K562 (cell line): ENCODE measurements around the gene FITM1. TPM values are rescaled to one million over a fixed set of nuclear protein-coding genes. Genes with fewer than 3 reads are reported as not detected.

Source experiments
- ATF1 ChIP-seq, 2 experiments: fragments of 450-650 bp in 1 of 2; IDR thresholded peaks; 2 replicates each; pipeline ENCODE4 v1.6.1; 2016; ENCODE audit warnings: missing compliant biosample characterization in 1 of 2, missing genetic modification characterization in 1 of 2
- CTBP1 ChIP-seq: fragments of 450-650 bp; IDR thresholded peaks from 2 replicates; pipeline ENCODE4 v1.6.1; 2016; ENCODE audit warnings: borderline replicate concordance
- CXXC5 ChIP-seq: fragments of 250-450 bp; sonication (Bioruptor Pico); IDR thresholded peaks from 2 replicates; pipeline ENCODE4 v1.8.0; 2022; ENCODE audit warnings: inconsistent platforms, mild to moderate bottlenecking, moderate library complexity
- DNMT1 ChIP-seq: fragments of 450-650 bp; IDR thresholded peaks from 2 replicates; pipeline ENCODE4 v1.6.1; 2016; ENCODE audit warnings: antibody characterized with exemption, mild to moderate bottlenecking
- GABPB1 ChIP-seq: sonication (generic); formaldehyde crosslinking; IDR thresholded peaks from 2 replicates; pipeline ENCODE4 v1.8.0; 2022; ENCODE audit warnings: mild to moderate bottlenecking, missing genetic modification reagents
- KAT8 ChIP-seq: fragments of 450-650 bp; IDR thresholded peaks from 2 replicates; pipeline ENCODE4 v1.6.1; 2016; ENCODE audit warnings: low read depth, mild to moderate bottlenecking
- MAFK ChIP-seq: IDR thresholded peaks from 2 replicates; pipeline ENCODE4 v1.6.1; 2011; ENCODE audit warnings: low read length, improper control_type of control experiment
- MEIS2 ChIP-seq: fragments of 450-650 bp; IDR thresholded peaks from 2 replicates; pipeline ENCODE4 v1.6.1; 2014; ENCODE audit warnings: mild to moderate bottlenecking; ENCODE audit not compliant: partially characterized antibody
- NFE2 ChIP-seq: IDR thresholded peaks from 2 replicates; pipeline ENCODE4 v1.6.1; 2014; ENCODE audit warnings: antibody characterized with exemption, low read depth
- OTX1 ChIP-seq: fragments of 450-650 bp; formaldehyde crosslinking; IDR thresholded peaks from 2 replicates; pipeline ENCODE4 v1.4.0; 2022; ENCODE audit warnings: mild to moderate bottlenecking
- POLR2A ChIP-seq: fragments of 450-650 bp; conservative IDR thresholded peaks from 2 replicates; pipeline ENCODE4 v1.6.1; 2016
- POLR2AphosphoS2 ChIP-seq: IDR thresholded peaks from 2 replicates; pipeline ENCODE4 v1.6.1; 2012; ENCODE audit warnings: low read length, improper control_type of control experiment
- POLR2AphosphoS5 ChIP-seq: IDR thresholded peaks from 2 replicates; pipeline ENCODE4 v1.6.1; 2011; ENCODE audit warnings: mild to moderate bottlenecking, low read depth, low read length, moderate library complexity; ENCODE audit not compliant: control insufficient read depth, insufficient read depth
- SIX5 ChIP-seq, 2 experiments: IDR thresholded peaks; 2 replicates each; pipeline ENCODE4 v1.6.1; 2011; ENCODE audit warnings: low read length in 2 of 2, borderline replicate concordance in 1 of 2, low read depth in 1 of 2, mild to moderate bottlenecking in 1 of 2, moderate library complexity in 1 of 2; ENCODE audit not compliant: insufficient read depth in 1 of 2
- SMARCE1 ChIP-seq: fragments of 450-650 bp; IDR thresholded peaks from 2 replicates; pipeline ENCODE4 v1.7.1; 2016; ENCODE audit warnings: mild to moderate bottlenecking
- SP1 ChIP-seq: sonication (generic); formaldehyde crosslinking; IDR thresholded peaks from 2 replicates; pipeline ENCODE4 v1.8.1; 2022; ENCODE audit warnings: mild to moderate bottlenecking, missing genetic modification reagents
- SUPT5H ChIP-seq: fragments of 450-650 bp; IDR thresholded peaks from 2 replicates; pipeline ENCODE4 v1.6.1; 2016
- polyA plus RNA-seq, 8 experiments: library from polyadenylated mRNA; depleted of rRNA in 4 of 8; stranded (reverse) in 5 of 8; unstranded in 3 of 8; fragments of >200 nt; fragmentation: Nextera tagmentation in 2 of 8; fragmentation: Illumina TruSeq in 1 of 8; extraction: Ambion mirVana in 2 of 8; extraction: Trizol in 1 of 8; gene quantifications; 2 replicates each; pipeline versions ENCODE4 v1.2.1 to v1.2.3, GENCODE V29; 2011 to 2014; ENCODE audit warnings: inconsistent platforms in 1 of 8, missing spikeins in 1 of 8
- total RNA-seq, 7 experiments: library from RNA; depleted of rRNA in 6 of 7; stranded (reverse); fragments of >200 nt in 6 of 7; fragmentation: Illumina TruSeq in 2 of 7; extraction: Trizol in 2 of 7; gene quantifications; 2 replicates each; pipeline versions ENCODE4 v1.2.1 to v1.2.3, GENCODE V29; 2011 to 2021; ENCODE audit warnings: low replicate concordance in 1 of 7
- TF ChIP-seq, protein P1 (sequence below): fragments of 250-450 bp; sonication (Bioruptor Pico); IDR thresholded peaks from 2 replicates; pipeline ENCODE4 v1.5.1; 2021; ENCODE audit warnings: mild to moderate bottlenecking
- TF ChIP-seq, protein P2 (sequence below): fragments of 450-650 bp; formaldehyde crosslinking; IDR thresholded peaks from 2 replicates; pipeline ENCODE4 v1.4.0; 2020; ENCODE audit warnings: mild to moderate bottlenecking, moderate library complexity
- TF ChIP-seq, protein P3 (sequence below): fragments of 450-650 bp; formaldehyde crosslinking; IDR thresholded peaks from 2 replicates; pipeline ENCODE4 v1.4.0; 2020; ENCODE audit warnings: mild to moderate bottlenecking, mixed read lengths

Gene FITM1
- total and polyA plus RNA-seq, 9 of the 15 experiments (the other 6 are each of a cell fraction or from before 2014, with no cell fraction given), result 0.09 to 0.20 TPM; not detected in 7

DNA sequence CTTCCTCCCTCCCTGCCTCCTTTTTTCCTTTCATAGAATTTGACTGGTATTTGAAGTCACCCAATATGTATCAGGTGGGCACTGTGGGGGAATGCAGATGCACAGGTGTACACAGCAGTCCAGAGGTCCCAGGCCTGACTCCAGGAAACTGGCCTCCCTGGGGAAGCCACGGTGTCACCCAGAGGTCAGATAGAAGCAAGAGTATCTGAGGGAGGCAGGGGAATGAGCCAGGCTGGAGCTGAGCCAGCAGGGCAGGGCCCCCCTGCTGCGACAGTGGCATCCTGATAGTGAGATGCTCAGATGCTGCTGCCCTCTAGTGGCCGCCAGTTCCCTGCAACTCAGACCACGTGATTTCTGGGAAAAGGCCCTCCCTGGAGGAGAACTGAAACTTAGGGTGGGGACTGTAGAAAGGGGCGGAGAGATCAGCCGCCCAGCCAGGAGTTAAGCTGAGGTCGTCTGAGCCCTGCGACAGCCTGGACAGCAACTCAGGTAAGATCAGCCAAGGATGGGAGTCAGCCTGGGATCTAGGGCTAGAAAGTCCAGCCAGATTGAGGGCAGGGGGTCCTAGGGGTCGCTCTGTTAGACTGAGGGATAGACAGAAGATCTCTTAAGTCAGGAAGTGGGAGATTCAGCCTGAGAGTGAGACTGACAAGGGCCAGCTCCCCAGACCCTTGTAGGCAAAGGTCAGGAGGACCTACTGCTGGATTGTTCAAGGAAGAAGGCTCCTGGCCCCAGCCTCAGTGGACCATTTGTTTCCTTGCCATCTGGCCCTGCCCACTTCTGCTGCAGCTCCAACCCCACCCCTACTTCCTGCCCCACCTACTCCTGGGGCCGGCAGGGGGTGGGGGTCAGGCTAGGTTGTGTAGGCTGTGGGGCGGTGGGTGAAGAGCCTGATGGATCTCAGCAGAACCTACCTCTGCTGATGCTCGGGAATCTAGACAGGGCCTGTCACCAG, 30.7 kb downstream of the FITM1 start, which contains the start of gene IRF9 (continued):
- TF ChIP-seq DNMT1 (no peak), OTX1 (0 out of 2 replicates have a peak, but pooled peaks have one; percentile 3), SMARCE1 (no peak), CTBP1 (peak; percentile 96), MAFK (0 out of 2 replicates have a peak, but pooled peaks have one; percentile 2), SP1 (CRISPR knock-in tag) (peak; percentile 75), CXXC5 (CRISPR knock-in tag) (peak; percentile 46; the same call in 1 of the 2 replicates), MEIS2 (peak; percentile 34), GABPB1 (CRISPR knock-in tag) (peak; percentile 70), POLR2AphosphoS5 (0 out of 2 replicates have a peak, but pooled peaks have one; percentile 21), ATF1 (CRISPR knock-in tag; IDR thresholded peaks at IDR 0.05) (no peak), ATF1 (tag; IDR thresholded peaks at IDR 0.05) (peak; percentile 42; the same call in 1 of the 2 replicates), SIX5 (IDR thresholded peaks at IDR 0.05; ENCODE audit: borderline replicate concordance in 1 of 2, insufficient read depth in 1 of 2, low read depth in 1 of 2, low read length in 2 of 2) (no peak), NFE2 (no peak), POLR2AphosphoS2 (peak; percentile 85), POLR2A (peak; percentile 73), SUPT5H (peak; percentile 64), KAT8 (no peak)
- TF ChIP-seq, protein P1, sequence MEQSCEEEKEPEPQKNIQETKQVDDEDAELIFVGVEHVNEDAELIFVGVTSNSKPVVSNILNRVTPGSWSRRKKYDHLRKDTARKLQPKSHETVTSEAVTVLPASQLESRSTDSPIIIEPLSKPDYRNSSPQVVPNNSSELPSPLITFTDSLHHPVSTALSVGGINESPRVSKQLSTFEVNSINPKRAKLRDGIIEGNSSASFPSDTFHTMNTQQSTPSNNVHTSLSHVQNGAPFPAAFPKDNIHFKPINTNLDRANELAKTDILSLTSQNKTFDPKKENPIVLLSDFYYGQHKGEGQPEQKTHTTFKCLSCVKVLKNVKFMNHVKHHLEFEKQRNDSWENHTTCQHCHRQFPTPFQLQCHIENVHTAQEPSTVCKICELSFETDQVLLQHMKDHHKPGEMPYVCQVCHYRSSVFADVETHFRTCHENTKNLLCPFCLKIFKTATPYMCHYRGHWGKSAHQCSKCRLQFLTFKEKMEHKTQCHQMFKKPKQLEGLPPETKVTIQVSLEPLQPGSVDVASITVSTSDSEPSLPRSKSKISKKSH, result no peak
- TF ChIP-seq, protein P2, sequence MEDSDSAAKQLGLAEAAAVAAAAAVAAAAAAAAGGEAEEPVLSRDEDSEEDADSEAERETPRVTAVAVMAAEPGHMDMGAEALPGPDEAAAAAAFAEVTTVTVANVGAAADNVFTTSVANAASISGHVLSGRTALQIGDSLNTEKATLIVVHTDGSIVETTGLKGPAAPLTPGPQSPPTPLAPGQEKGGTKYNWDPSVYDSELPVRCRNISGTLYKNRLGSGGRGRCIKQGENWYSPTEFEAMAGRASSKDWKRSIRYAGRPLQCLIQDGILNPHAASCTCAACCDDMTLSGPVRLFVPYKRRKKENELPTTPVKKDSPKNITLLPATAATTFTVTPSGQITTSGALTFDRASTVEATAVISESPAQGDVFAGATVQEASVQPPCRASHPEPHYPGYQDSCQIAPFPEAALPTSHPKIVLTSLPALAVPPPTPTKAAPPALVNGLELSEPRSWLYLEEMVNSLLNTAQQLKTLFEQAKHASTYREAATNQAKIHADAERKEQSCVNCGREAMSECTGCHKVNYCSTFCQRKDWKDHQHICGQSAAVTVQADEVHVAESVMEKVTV (CRISPR knock-in tag), result peak; percentile 41
- TF ChIP-seq, protein P3, sequence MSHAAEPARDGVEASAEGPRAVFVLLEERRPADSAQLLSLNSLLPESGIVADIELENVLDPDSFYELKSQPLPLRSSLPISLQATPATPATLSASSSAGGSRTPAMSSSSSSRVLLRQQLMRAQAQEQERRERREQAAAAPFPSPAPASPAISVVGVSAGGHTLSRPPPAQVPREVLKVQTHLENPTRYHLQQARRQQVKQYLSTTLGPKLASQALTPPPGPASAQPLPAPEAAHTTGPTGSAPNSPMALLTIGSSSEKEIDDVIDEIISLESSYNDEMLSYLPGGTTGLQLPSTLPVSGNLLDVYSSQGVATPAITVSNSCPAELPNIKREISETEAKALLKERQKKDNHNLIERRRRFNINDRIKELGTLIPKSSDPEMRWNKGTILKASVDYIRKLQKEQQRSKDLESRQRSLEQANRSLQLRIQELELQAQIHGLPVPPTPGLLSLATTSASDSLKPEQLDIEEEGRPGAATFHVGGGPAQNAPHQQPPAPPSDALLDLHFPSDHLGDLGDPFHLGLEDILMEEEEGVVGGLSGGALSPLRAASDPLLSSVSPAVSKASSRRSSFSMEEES (CRISPR knock-in tag), result peak; percentile 98
